HEK293 (cell line): ENCODE data around the gene XAGE1A.
"Not testable (repeated sequence)": the region's sequence is repeated elsewhere in the genome, so short reads cannot be mapped to it uniquely, and the experiment has no call there.

Experiments
- CTCF ChIA-PET: fragments of 350-600 bp; formaldehyde crosslinking; extraction: SDS; loops from one replicate; lab custom pipeline; 2021; ENCODE audit warnings: antibody characterized with exemption; lab: Yijun Ruan, JAX
- POLR2A ChIA-PET: fragments of 300-600 bp; formaldehyde crosslinking; extraction: SDS; loops from one replicate; lab custom pipeline; 2020; ENCODE audit warnings: antibody characterized with exemption, inconsistent platforms; lab: Yijun Ruan, JAX
- H3K27ac ChIP-seq: fragments of 200-500 bp; sonication (Bioruptor generic); 2 replicates; pipeline ENCODE4 v1.5.1; 2014; ENCODE audit warnings: low read depth, low read length, control low read depth, inconsistent platforms; ENCODE audit errors: extremely low read depth
- H3K36me3 ChIP-seq, 2 experiments: fragments of 200-500 bp in 1 of 2; sonication (Bioruptor generic) in 1 of 2; 1 replicate in 1 of 2; 2 replicates in 1 of 2; pipeline ENCODE4 v1.5.1; 2014 to 2017; ENCODE audit warnings: inconsistent platforms in 2 of 2, low read length in 2 of 2; ENCODE audit not compliant: control insufficient read depth in 2 of 2, insufficient read depth in 1 of 2
- H3K4me1 ChIP-seq: fragments of 200-500 bp; sonication (Bioruptor generic); 2 replicates; pipeline ENCODE4 v1.5.1; 2014; ENCODE audit warnings: mild to moderate bottlenecking, low read length, inconsistent platforms; ENCODE audit not compliant: control insufficient read depth, insufficient read depth
- H3K4me3 ChIP-seq: 2 replicates; pipeline ENCODE4 v1.5.1; 2011; ENCODE audit warnings: low read depth, mild to moderate bottlenecking, control low read depth, low read length, moderate library complexity
- H3K9me3 ChIP-seq: fragments of 200-500 bp; sonication (Bioruptor generic); 2 replicates; pipeline ENCODE4 v1.5.1; 2014; ENCODE audit warnings: low read depth, low read length, inconsistent platforms; ENCODE audit not compliant: control insufficient read depth, insufficient read depth
- EGR2 ChIP-seq: fragments of 450-650 bp; formaldehyde crosslinking; IDR thresholded peaks from 2 replicates; pipeline ENCODE4 v1.5.1; 2016; ENCODE audit warnings: low read depth, missing biosample characterization, missing genetic modification characterization
- KLF1 ChIP-seq: fragments of 450-650 bp; formaldehyde crosslinking; IDR thresholded peaks from 2 replicates; pipeline ENCODE4 v1.5.1; 2016; ENCODE audit warnings: missing biosample characterization, missing genetic modification characterization
- ZBTB10 ChIP-seq: fragments of 450-650 bp; formaldehyde crosslinking; IDR thresholded peaks from 2 replicates; pipeline ENCODE4 v1.5.1; 2016; ENCODE audit warnings: missing biosample characterization, missing genetic modification characterization
- ZBTB17 ChIP-seq: fragments of 450-650 bp; formaldehyde crosslinking; IDR thresholded peaks from 2 replicates; pipeline ENCODE4 v1.5.1; 2016; ENCODE audit warnings: missing biosample characterization, missing genetic modification characterization
- ZFHX2 ChIP-seq: fragments of 450-650 bp; formaldehyde crosslinking; conservative IDR thresholded peaks from 2 replicates; pipeline ENCODE4 v1.5.1; 2016; ENCODE audit warnings: missing biosample characterization, missing genetic modification characterization
- ZNF266 ChIP-seq: fragments of 450-650 bp; formaldehyde crosslinking; IDR thresholded peaks from 2 replicates; pipeline ENCODE4 v1.5.1; 2016; ENCODE audit warnings: missing biosample characterization, missing genetic modification characterization, low read depth
- ZNF311 ChIP-seq: fragments of 450-650 bp; formaldehyde crosslinking; IDR thresholded peaks from 2 replicates; pipeline ENCODE4 v1.5.1; 2017; ENCODE audit warnings: missing biosample characterization, missing genetic modification characterization, borderline replicate concordance
- ZNF394 ChIP-seq: fragments of 450-650 bp; formaldehyde crosslinking; IDR thresholded peaks from 2 replicates; pipeline ENCODE4 v1.5.1; 2016; ENCODE audit warnings: missing biosample characterization, missing genetic modification characterization, mild to moderate bottlenecking, moderate library complexity, borderline replicate concordance
- ZNF449 ChIP-seq: fragments of 450-650 bp; formaldehyde crosslinking; IDR thresholded peaks from 2 replicates; pipeline ENCODE4 v1.5.1; 2017; ENCODE audit warnings: missing biosample characterization, mild to moderate bottlenecking, missing genetic modification characterization, moderate library complexity
- ZNF837 ChIP-seq: fragments of 450-650 bp; formaldehyde crosslinking; IDR thresholded peaks from 2 replicates; pipeline ENCODE4 v1.5.1; 2016; ENCODE audit warnings: missing biosample characterization, missing genetic modification characterization
- TF ChIP-seq, protein P1 (sequence below): fragments of 450-650 bp; formaldehyde crosslinking; IDR thresholded peaks from 2 replicates; pipeline ENCODE4 v1.5.1; 2016; ENCODE audit warnings: missing biosample characterization, missing genetic modification characterization

The XAGE1A gene, protein sequence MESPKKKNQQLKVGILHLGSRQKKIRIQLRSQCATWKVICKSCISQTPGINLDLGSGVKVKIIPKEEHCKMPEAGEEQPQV

GRCh38 chrX:52495545-52496418 lies at the start of gene XAGE1A:
Gene XAGE1A (plus strand): TSS chrX:52495808. CDS start chrX:52497362, 1,554 bp downstream.
- CTCF ChIA-PET, H3K4me3 ChIP-seq, POLR2A ChIA-PET, H3K27ac ChIP-seq, H3K36me3 ChIP-seq, H3K9me3 ChIP-seq, H3K4me1 ChIP-seq: not testable (repeated sequence)

- CTCF ChIA-PET, H3K4me1 ChIP-seq, POLR2A ChIA-PET, H3K27ac ChIP-seq, H3K4me3 ChIP-seq, H3K36me3 ChIP-seq, H3K9me3 ChIP-seq: not testable (repeated sequence)
These were observed 43.6 kb upstream of the XAGE1A start for GRCh38 chrX:52452031-52452430.

GRCh38 chrX:52471301-52471700 lies 24.3 kb upstream of the XAGE1A start:
- H3K4me3 ChIP-seq, H3K27ac ChIP-seq, H3K4me1 ChIP-seq, POLR2A ChIA-PET, H3K36me3 ChIP-seq, CTCF ChIA-PET, H3K9me3 ChIP-seq: not testable (repeated sequence)

- H3K27ac ChIP-seq, CTCF ChIA-PET, POLR2A ChIA-PET, H3K4me1 ChIP-seq, H3K4me3 ChIP-seq, H3K36me3 ChIP-seq, H3K9me3 ChIP-seq: not testable (repeated sequence)
These were observed 788 bp downstream of the XAGE1A start for GRCh38 chrX:52496419-52496772.

DNA sequence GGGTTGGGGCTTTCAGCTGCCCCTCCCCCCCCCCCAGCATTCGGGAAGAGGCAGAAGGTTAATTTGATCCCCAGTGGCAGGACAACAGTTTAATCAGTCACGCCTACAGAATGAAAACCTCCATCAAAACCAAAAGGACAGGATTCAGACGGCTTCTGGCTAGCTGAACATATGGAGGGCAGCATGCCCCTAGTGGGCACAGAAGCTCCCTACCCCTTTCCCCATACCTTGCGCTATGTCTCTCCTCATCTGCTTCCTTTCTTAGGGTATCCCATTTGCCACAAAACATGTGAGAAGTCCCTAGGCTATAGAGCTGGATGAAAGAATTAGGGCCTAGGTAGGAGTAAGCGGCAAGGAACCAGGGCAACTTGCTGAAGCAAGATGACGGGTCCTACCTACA lies 5.8 kb downstream of the XAGE1A start:
- CTCF ChIA-PET, POLR2A ChIA-PET, H3K27ac ChIP-seq, H3K36me3 ChIP-seq, H3K4me1 ChIP-seq, H3K4me3 ChIP-seq, H3K9me3 ChIP-seq: not testable (repeated sequence)

DNA sequence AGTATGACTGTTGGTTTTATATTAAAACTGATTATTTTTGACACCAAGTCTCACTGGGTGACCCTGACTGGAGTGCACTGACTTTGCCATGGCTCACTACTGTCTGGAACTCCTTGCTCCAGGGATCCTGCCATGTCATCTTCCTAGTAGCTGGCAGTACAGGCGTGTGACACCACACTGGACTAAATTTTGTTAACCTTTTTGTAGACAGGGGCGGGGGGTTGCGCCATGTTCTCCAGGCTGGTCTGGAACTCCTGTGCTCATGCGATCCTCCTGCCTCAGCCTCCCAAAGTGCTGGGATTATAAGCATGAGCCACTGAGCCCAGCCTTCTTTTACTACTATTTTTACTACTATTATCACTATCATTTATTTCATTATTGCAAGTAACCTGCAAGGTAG lies 8.9 kb downstream of the XAGE1A start:
- no peaks in the 10 kb centered on the region for H3K9me3 ChIP-seq
- H3K4me1 ChIP-seq = no peaks in the 10 kb centered on the region
- no peaks in the 10 kb centered on the region for H3K36me3 ChIP-seq
- POLR2A ChIA-PET = no interaction called here
- no peak overlapping the region for H3K4me3 ChIP-seq
- TF ChIP-seq, protein P1, sequence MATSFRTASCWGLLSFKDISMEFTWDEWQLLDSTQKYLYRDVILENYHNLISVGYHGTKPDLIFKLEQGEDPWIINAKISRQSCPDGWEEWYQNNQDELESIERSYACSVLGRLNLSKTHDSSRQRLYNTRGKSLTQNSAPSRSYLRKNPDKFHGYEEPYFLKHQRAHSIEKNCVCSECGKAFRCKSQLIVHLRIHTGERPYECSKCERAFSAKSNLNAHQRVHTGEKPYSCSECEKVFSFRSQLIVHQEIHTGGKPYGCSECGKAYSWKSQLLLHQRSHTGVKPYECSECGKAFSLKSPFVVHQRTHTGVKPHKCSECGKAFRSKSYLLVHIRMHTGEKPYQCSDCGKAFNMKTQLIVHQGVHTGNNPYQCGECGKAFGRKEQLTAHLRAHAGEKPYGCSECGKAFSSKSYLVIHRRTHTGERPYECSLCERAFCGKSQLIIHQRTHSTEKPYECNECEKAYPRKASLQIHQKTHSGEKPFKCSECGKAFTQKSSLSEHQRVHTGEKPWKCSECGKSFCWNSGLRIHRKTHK (tag by site-specific recombination) = no peak
- TF ChIP-seq ZNF394 = no peak
- no peak for TF ChIP-seq ZNF449 (tag by site-specific recombination)
- TF ChIP-seq ZNF311 (tag by site-specific recombination) = no peak
- no peak for TF ChIP-seq ZNF837 (tag by site-specific recombination)
- TF ChIP-seq ZNF266 (tag by site-specific recombination) = no peak
- no peak for TF ChIP-seq ZFHX2 (tag by site-specific recombination)
- TF ChIP-seq ZBTB10 = no peak
- no peak for TF ChIP-seq EGR2 (tag by site-specific recombination)
- no peak for TF ChIP-seq KLF1 (tag by site-specific recombination)
- TF ChIP-seq ZBTB17 (tag by site-specific recombination) = no peak
- TF ChIP-seq, all 188 proteins: peak for 0
- CTCF ChIA-PET = no interaction called here
- H3K27ac ChIP-seq = no peak overlapping the region
